GM12878 (cell line): ENCODE data around the gene FOXP1. TPM values are rescaled to one million over a fixed set of nuclear protein-coding genes. Genes with fewer than 3 reads are reported as not detected.

Source experiments
- BCL3 ChIP-seq: IDR thresholded peaks from 2 replicates; pipeline ENCODE4 v1.6.1; 2011; ENCODE audit warnings: borderline replicate concordance, low read depth, mild to moderate bottlenecking, moderate library complexity, low read length; ENCODE audit not compliant: insufficient read depth, poor library complexity, severe bottlenecking
- CREB1 ChIP-seq: IDR thresholded peaks from 2 replicates; pipeline ENCODE4 v1.6.1; 2012; ENCODE audit warnings: low read depth, mild to moderate bottlenecking, inconsistent platforms
- CUX1 ChIP-seq: IDR thresholded peaks from 2 replicates; pipeline ENCODE4 v1.6.1; 2012; ENCODE audit warnings: improper control_type of control experiment, low read depth, low read length; ENCODE audit not compliant: insufficient replicate concordance
- POLR2AphosphoS2 ChIP-seq: IDR thresholded peaks from 2 replicates; pipeline ENCODE4 v1.6.1; 2011; ENCODE audit warnings: low read depth, mild to moderate bottlenecking, low read length, improper control_type of control experiment, moderate library complexity
- RELA ChIP-seq: fragments of 450-650 bp; IDR thresholded peaks from 2 replicates; pipeline ENCODE4 v1.8.0; 2014; ENCODE audit warnings: borderline replicate concordance; ENCODE audit not compliant: partially characterized antibody
- SKIL ChIP-seq: fragments of 450-650 bp; IDR thresholded peaks from 2 replicates; pipeline ENCODE4 v1.6.1; 2017; ENCODE audit warnings: mild to moderate bottlenecking, low read depth, inconsistent platforms; ENCODE audit not compliant: poor library complexity, severe bottlenecking
- SP1 ChIP-seq: IDR thresholded peaks from one replicate; pipeline ENCODE4 v1.6.1; 2011; ENCODE audit warnings: low read depth, low read length
- ZNF24 ChIP-seq: fragments of 450-650 bp; IDR thresholded peaks from 2 replicates; pipeline ENCODE4 v1.6.1; 2017; ENCODE audit warnings: antibody characterized with exemption, mild to moderate bottlenecking
- polyA plus RNA-seq, 11 experiments: library from polyadenylated mRNA; depleted of rRNA in 4 of 11; unstranded in 6 of 11; stranded (reverse) in 5 of 11; fragments of >200 nt; fragmentation: Nextera tagmentation in 4 of 11; fragmentation: Illumina TruSeq in 1 of 11; extraction: Ambion mirVana in 4 of 11; extraction: Trizol in 1 of 11; gene quantifications; 1 replicate in 1 of 11; 2 replicates in 10 of 11; pipeline versions ENCODE4 v1.2.1 to v1.2.3, GENCODE V29; 2011 to 2016; ENCODE audit warnings: inconsistent platforms in 2 of 11, missing spikeins in 2 of 11, low read depth in 1 of 11
- total RNA-seq, 4 experiments: library from RNA; depleted of rRNA in 3 of 4; stranded (reverse); fragments of >200 nt in 3 of 4; fragmentation: Illumina TruSeq in 1 of 4; extraction: Trizol in 1 of 4; gene quantifications; 2 replicates each; pipeline versions ENCODE4 v1.2.1 to v1.2.3, GENCODE V29; 2013 to 2021

FOXP1 gene
- total and polyA plus RNA-seq, 10 of the 15 experiments (the other 5 are each of a cell fraction or from before 2014, with no cell fraction given), result 0.05 to 1.6 (median 0.20) TPM; not detected in 1

- TF ChIP-seq CUX1 (no peak), ZNF24 (no peak), SP1 (no peak), RELA (no peak), POLR2AphosphoS2 (no peak), CREB1 (no peak), SKIL (no peak), BCL3 (no peak)
Observed at GRCh38 chr3:71432044-71432975, 151.2 kb downstream of the FOXP1 start (continued).
